SHP77 treated with DMSO at 0.1 percent for 48 hours (cell line): ENCODE data around the gene GPR89B.
"Not testable (repeated sequence)": the region's sequence is repeated elsewhere in the genome, so short reads cannot be mapped to it uniquely, and the experiment has no call there.

ENCODE experiments used
- DNase-seq: peaks from one replicate; lab custom pipeline; 2025; lab: John Stamatoyannopoulos, UW

The GPR89B gene

DNA sequence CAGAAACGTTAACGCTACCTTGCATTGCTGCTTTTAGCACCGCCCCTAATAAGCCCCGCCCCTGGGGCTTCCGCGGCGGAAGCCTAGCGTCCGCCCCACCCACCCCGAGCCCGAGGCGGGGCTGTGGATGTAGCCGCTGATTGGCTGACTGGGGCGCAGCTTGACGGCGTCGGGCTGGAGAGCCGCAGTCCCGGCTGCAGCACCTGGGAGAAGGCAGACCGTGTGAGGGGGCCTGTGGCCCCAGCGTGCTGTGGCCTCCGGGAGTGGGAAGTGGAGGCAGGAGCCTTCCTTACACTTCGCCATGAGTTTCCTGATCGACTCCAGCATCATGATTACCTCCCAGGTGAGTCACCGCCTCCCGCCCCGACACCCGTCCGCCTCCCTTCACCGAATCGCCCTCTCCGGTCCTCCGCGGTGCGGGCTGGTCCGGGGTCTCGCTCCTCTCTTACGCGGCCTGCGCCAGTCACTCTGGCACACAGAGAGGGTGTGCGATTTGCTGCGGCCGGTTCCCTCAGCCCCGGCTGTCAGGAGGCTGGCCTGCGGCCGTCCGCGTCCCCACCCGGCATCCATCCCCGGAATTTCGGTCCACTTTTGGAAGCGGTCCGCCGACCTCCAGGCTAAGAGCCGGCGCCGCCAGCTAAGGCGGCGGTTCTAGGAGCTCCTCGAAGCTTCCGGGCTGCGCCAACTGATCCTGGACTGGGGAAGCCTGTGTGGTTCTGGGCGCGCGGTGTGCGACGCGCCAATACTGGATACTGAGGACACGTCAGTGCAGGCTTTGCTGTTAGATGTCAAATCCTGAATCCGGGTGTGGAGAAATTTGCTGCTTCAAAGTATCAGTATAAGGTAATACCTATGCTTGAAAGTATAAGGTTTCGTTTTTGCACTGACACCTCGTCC, at the start of gene GPR89B:
TSS of gene GPR89B (plus strand) at position 185 of the 897 bp plus-strand sequence. CDS start at position 302, 117 bp downstream.
- DNase-seq = peak; percentile 91

- DNase-seq = no peak
Measured at GRCh38 chr1:147879911-147880310, 48.3 kb upstream of the GPR89B start.

GRCh38 chr1:147882535-147882934, 45.7 kb upstream of the GPR89B start:
- DNase-seq = no peak

- peak; percentile 49 for DNase-seq
Measured at GRCh38 chr1:147890177-147890790, 37.9 kb upstream of the GPR89B start.

DNA sequence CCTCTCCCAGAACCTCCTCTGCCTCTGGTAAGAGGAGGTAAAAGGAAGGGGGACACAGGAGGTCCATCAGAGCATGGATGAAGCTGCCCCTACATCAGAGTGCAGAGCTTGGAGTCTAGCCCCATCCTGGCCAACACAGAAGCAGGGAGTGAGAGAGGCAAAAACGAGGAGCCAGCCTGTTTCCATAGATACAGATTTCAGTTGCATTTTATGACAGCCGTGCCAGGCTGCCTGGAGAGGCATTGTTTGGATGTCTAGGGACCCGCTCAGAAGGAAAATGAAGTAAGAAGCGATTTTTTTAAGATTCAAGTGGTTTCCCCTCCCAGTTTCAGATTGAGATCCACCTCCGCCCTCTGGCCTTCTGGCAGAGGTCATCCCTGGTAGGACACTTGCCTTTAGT, 37.1 kb upstream of the GPR89B start:
- DNase-seq = no peak

- peak; percentile 69 for DNase-seq
Measured at GRCh38 chr1:147892216-147892615, 36.0 kb upstream of the GPR89B start.

DNA sequence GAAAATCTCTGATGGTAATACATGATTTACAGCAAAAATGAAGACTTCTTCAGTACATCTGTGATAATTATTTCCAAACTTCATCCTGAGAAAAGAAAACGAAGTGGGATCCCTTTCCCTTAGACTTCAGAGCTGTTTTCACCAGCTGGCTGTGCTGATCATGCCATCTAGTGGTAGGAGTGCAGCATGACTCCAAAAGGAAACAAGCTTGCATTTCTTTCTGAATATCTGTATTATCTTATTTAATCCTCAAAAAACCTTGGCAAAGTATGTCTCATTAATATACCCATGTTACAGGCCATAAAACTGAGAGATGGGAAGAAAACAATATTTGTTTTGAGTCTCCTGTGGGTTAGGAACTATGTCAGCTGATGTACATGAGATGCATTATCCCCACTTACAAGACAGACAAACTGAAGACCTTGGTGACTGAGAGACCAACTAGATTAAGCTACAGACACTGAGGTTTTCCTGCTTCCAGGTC, 35.4 kb upstream of the GPR89B start:
- peak; percentile 49 for DNase-seq

DNA sequence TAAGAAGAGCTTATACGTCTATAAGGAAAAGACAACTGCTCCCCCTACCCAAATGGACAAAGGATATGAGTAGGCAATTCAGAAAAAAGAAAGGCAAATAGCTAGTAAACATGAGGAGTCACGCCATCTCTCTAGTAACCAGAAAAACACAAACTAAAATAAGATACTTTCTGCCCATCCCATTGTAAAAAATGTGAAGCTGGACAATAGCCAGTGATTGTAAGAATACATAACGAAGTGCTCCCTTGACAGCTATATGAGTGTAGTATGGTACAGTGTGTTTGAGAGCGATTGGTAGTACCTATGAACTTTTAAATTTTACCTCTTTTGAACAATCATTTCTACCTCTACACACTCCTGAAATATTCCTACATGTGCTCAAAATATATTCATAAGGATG, 33.1 kb upstream of the GPR89B start:
- no peak for DNase-seq

DNA sequence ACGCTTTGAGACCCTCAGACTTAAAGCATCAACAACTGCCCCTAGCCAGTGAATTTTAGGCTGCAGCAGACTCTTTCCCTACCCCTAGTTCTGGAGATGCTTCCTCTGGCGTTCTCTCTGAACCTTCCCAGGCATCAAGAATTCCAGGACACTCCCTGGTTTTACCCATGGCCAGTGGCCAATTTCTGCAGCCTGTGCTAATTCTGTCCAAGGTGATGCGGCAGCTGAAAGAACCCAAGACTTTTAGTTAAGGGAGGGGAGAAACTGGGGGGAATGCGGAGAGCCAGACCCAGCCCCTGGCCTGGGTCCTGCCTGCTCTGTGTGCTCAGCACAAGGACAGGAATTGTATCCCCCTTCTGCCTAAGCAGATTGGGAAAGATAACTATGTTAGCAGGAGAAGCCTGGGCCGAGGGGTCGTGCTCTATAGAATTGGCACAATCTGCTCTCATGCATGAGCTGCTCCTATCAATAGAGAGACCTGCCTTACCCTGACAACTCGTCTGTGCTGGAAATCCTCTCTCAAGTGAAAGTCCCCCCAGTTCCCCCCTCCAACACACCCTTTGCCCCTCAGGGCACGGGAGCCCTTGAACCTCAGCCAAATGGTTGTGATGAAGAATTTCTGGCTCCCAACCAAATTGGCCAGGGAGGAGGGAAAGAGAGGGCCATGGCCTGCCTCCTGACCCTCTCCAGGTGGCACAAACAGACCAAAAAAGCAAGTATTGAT, 31.0 kb upstream of the GPR89B start:
- no peak for DNase-seq

DNA sequence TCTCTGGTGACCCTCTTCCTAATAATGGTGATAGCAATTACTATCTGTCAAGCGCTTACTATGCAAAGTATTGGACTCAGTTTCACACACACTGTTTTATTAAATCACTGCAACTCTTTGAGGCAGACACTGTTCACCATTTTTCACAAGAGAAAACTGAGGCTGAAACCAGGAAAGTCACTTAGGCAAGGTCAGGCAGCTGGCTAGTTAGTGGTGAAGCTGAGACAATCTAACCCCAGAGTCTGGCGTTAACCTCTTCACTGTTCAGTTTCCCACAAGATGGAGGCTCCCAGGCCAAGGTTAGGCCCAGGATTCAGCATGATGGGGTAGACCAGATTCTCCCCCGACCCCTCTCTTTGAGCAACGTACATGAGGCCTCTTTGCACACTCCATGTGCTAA, 30.4 kb upstream of the GPR89B start:
- no peak for DNase-seq

DNA sequence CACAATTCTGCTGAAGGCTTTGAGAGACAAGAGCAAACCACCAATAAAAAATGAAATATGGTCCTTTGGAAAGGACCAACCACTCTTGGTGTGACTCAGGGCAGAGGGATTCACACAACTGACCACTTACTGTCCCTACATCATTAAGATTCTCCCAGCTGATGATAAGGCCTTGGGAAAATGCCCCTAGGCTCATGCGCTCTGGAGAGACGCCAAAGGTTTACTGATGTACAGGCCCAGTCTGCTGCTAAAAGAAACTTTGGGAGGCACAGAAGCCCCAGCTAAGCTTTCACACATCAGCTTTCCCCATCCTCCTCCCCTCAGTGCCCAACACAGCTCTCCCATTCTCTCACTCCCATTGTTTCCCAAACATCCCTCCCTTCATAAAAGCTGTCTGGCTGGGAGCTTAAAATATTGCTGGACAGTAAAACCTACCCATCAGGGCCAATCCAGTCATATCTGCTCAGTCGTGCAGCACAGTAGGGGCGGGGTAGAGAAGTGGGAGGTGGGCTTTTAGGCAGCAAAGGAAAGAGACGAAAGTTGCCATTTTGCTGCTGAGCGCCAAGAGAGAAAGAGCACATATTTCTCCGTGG, 25.9 kb upstream of the GPR89B start, which contains the start of gene GJA8:
TSS of gene GJA8 (plus strand) at position 543 of the 593 bp plus-strand sequence. CDS start 5,161 bp downstream, outside the sequence.
- no peak for DNase-seq

DNA sequence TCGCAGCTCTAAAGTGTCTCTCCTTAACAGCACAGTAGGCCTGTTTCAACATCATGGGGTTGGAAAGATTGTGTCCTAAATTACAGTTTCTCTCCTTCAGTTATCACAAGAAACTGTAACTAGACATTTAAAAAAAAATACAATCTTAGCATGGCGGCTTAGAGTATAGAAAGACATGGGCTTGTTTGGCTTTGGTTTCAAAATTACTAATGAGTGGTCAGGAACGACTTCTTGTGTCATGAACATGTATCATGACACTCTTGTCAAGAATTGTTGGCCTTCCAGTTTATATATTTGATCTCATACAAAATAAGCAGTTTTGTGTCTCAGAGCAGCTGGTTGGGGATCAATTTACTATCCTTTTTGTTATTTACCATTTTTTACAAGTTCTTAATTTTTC, 23.5 kb upstream of the GPR89B start:
- no peak for DNase-seq

GRCh38 chr1:147907786-147908509, 20.3 kb upstream of the GPR89B start:
- no peak for DNase-seq

DNA sequence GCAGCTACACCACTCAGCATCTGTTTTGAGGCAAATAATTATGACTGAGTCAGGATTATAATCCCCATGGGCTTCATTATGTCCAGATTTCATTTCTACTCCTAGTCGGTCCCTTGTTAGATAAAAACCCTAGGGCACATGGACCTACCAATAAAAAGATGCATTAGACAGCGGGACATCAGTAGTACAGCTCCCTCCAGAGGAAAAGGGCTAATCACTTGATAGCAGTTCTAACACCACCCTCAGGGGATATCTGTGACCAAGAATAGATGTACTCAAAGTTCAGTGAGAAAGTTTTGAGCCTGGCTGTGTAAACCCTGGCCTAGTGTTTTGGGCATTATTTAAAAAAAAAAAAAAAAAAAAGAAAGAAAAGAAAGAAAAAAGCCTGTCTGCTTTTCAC, 15.7 kb upstream of the GPR89B start:
- DNase-seq = no peak

DNA sequence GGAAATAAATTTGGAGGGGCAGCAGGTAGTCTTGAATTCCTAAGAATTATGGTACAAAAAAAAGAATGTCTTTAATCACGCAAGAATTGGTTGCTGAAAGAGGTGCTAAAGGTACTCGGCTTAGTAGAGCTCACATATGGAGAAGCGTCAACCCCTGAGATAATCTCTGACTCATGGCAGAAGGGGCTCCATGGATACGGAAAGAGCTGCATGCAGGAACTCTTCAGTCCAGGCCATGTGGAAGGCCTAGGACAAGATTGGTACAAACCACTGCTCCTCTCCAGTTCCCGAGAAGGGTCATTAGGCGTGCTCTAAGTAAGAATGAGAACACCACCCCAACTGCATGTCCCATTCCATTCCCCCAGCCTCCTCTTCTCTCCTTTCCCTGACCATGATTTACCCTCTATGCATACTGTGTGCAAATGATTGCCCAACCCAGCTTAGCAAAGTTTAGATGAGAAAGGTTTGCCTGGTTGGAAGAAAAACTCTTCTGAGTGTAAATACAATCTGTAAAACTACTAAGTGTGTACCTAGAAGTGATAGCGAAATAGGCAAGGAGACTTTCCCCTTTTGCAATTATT, 14.8 kb upstream of the GPR89B start:
- no peak for DNase-seq

- DNase-seq = no peak
Measured at GRCh38 chr1:147919896-147920295, 8.3 kb upstream of the GPR89B start.

DNA sequence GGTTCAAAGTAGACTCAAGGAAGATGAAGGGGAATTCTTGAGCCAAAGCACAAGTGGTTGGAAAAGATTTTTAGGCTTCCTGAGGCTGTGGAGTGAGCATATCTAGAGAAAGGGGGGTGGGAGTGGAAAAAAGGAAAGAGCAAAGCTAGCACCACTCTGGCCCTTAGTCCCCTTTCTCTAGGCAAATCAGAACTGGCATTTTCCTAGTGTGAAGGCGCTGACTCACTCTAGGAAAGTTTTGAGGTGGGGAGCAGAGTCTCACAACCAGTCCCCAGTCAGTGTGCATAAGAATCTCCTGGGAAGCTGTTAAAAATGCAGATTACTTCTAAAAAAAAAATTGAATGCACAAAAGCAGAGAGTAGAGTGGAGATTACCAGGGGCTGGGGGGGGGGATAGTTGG, 3.4 kb upstream of the GPR89B start:
- no peak for DNase-seq

GRCh38 chr1:147927215-147927614, 1.0 kb upstream of the GPR89B start:
- DNase-seq = not testable (repeated sequence)

- DNase-seq = not testable (repeated sequence)
Measured at GRCh38 chr1:147927689-147928088, 531 bp upstream of the GPR89B start.

GRCh38 chr1:147931137-147931536, 2.9 kb downstream of the GPR89B start:
- not testable (repeated sequence) for DNase-seq

GRCh38 chr1:147935296-147935695, 7.1 kb downstream of the GPR89B start:
- DNase-seq = not testable (repeated sequence)
